Measurements from ENCODE around the gene PRKAB1. TPM values are rescaled to one million over a fixed set of nuclear protein-coding genes. Genes with fewer than 3 reads are reported as not detected.

Gene PRKAB1
- total and polyA plus RNA-seq, 4 donors, result 34.7 to 57.5 (median 37.9) TPM

DNA sequence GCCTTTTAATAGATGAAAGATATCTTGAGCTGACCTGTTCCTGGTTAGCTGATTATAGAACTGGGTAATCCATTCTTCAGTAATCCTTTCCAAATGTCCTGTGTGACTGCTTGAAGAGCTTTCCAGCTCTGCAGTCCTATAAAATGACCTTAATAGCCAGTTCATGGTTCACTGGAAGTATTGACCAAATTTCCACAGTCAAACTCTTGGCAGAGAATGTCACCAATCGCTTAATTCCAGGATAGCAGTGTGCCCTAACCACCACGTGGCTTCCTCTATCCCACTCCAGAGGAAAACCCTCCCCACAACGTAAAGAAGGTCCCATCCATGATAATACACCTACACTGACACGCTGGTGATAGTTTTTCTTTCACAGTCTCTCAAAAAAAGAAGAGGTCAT lies 17.4 kb downstream of the PRKAB1 start:
- H3K9me3 ChIP-seq (ENCODE audit: control insufficient read depth in 4 of 4, insufficient read depth in 3 of 4, low read length in 3 of 4), result no peaks in the 10 kb centered on the region
- peaks cover 0 to 23% (median 4%) of the 10 kb centered on the region in 5 donors for H3K4me1 ChIP-seq (ENCODE audit: control insufficient read depth in 5 of 5, insufficient read depth in 5 of 5, low read length in 5 of 5)
- no peak overlapping the region for H3K27ac ChIP-seq (ENCODE audit: low read depth in 1 of 2, low read length in 1 of 2)
- no peak overlapping the region for H3K9ac ChIP-seq (ENCODE audit: insufficient read depth in 1 of 2, low read length in 2 of 2)
- ATAC-seq (ENCODE audit: insufficient read depth, low FRiP score) (no peak), DNase-seq (no peak)
- WGBS, 2 donors, result 82 to 85% methylated on average over 4 of the region's 4 CpGs
- H3K4me3 ChIP-seq, result no peak overlapping the region
- TF ChIP-seq, protein P1, sequence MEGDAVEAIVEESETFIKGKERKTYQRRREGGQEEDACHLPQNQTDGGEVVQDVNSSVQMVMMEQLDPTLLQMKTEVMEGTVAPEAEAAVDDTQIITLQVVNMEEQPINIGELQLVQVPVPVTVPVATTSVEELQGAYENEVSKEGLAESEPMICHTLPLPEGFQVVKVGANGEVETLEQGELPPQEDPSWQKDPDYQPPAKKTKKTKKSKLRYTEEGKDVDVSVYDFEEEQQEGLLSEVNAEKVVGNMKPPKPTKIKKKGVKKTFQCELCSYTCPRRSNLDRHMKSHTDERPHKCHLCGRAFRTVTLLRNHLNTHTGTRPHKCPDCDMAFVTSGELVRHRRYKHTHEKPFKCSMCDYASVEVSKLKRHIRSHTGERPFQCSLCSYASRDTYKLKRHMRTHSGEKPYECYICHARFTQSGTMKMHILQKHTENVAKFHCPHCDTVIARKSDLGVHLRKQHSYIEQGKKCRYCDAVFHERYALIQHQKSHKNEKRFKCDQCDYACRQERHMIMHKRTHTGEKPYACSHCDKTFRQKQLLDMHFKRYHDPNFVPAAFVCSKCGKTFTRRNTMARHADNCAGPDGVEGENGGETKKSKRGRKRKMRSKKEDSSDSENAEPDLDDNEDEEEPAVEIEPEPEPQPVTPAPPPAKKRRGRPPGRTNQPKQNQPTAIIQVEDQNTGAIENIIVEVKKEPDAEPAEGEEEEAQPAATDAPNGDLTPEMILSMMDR (IDR thresholded peaks at IDR 0.05; ENCODE audit: control extremely low read depth, extremely low read depth), result no peak
- peaks cover 2 to 16% (median 11%) of the 10 kb centered on the region in 4 donors for H3K36me3 ChIP-seq (ENCODE audit: control insufficient read depth in 4 of 4, insufficient read depth in 4 of 4, low read length in 4 of 4)
- H3K27me3 ChIP-seq (ENCODE audit: control insufficient read depth in 3 of 3, insufficient read depth in 3 of 3, low read length in 2 of 3), result no peaks in the 10 kb centered on the region

- DNase-seq (no peak), ATAC-seq (ENCODE audit: insufficient read depth, low FRiP score) (no peak)
- Histone ChIP-seq H3K36me3 (ENCODE audit: control insufficient read depth in 4 of 4, insufficient read depth in 4 of 4, low read length in 4 of 4) (peaks cover 0 to 7% (median 3%) of the 10 kb centered on the region in 4 donors), H3K9me3 (ENCODE audit: control insufficient read depth in 4 of 4, insufficient read depth in 3 of 4, low read length in 3 of 4) (no peaks in the 10 kb centered on the region), H3K27me3 (ENCODE audit: control insufficient read depth in 3 of 3, insufficient read depth in 3 of 3, low read length in 2 of 3) (no peaks in the 10 kb centered on the region), H3K4me1 (ENCODE audit: control insufficient read depth in 5 of 5, insufficient read depth in 5 of 5, low read length in 5 of 5) (peaks cover 0 to 23% (median 6%) of the 10 kb centered on the region in 5 donors), H3K4me3 (no peak overlapping the region), H3K9ac (ENCODE audit: insufficient read depth in 1 of 2, low read length in 2 of 2) (no peak overlapping the region), H3K27ac (ENCODE audit: low read depth in 1 of 2, low read length in 1 of 2) (no peak overlapping the region)
- TF ChIP-seq, protein P1 (IDR thresholded peaks at IDR 0.05; ENCODE audit: control extremely low read depth, extremely low read depth), result no peak
- 67 to 88% methylated on average over 12 of the region's 12 CpGs for WGBS, 2 donors
Observed at GRCh38 chr12:119686355-119686754, 18.4 kb downstream of the PRKAB1 start.

DNA sequence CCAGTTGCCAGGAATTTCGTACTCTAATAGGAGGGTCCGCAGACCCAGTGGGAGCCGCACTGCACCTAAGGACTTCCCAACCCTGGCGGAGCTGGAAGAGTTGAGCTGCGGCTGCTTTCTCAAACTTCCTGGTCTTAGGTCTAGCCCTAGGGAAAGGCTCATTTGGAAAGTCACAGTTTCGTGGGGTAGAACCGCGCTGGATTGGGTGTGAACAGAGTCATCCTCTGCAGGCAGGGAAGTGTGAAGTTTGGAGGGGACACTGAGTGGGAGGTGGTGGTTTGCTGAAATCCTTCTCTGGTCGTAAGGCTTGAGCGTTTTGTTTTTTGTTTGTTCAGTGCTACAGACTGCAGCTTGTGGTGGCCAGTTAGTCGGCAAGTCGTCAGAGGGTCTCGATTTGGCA lies 18.8 kb downstream of the PRKAB1 start:
- peaks cover 0 to 4% (median 2%) of the 10 kb centered on the region in 4 donors for H3K36me3 ChIP-seq (ENCODE audit: control insufficient read depth in 4 of 4, insufficient read depth in 4 of 4, low read length in 4 of 4)
- no peak overlapping the region for H3K9ac ChIP-seq (ENCODE audit: insufficient read depth in 1 of 2, low read length in 2 of 2)
- no peak overlapping the region for H3K4me3 ChIP-seq
- 92 to 95% methylated on average over 13 of the region's 13 CpGs for WGBS, 2 donors
- H3K27ac ChIP-seq (ENCODE audit: low read depth in 1 of 2, low read length in 1 of 2), result no peak overlapping the region
- no peaks in the 10 kb centered on the region for H3K9me3 ChIP-seq (ENCODE audit: control insufficient read depth in 4 of 4, insufficient read depth in 3 of 4, low read length in 3 of 4)
- ATAC-seq (ENCODE audit: insufficient read depth, low FRiP score), result no peak
- TF ChIP-seq, protein P1 (IDR thresholded peaks at IDR 0.05; ENCODE audit: control extremely low read depth, extremely low read depth), result no peak
- no peaks in the 10 kb centered on the region for H3K27me3 ChIP-seq (ENCODE audit: control insufficient read depth in 3 of 3, insufficient read depth in 3 of 3, low read length in 2 of 3)
- DNase-seq, result no peak
- H3K4me1 ChIP-seq (ENCODE audit: control insufficient read depth in 5 of 5, insufficient read depth in 5 of 5, low read length in 5 of 5), result peaks cover 0 to 23% (median 10%) of the 10 kb centered on the region in 5 donors

DNA sequence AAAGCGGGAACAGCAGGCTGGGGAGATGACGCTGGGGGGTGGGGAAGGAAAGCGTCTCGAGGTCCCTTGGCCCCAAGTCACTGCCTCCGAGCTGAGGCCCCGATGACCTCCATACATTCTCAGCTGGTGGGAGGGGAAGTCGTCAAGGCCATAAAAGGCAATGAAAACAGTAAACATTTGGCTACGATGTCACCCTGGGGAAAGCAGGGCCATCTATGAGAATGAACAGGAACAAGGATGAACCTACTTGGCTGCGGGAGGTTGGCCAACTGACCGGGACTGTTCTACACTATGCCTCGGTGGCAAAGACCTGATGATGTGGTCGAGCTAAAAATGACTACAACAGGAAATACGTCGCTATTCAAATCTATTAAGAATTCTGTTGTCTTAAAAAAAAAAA lies 19.5 kb downstream of the PRKAB1 start:
- no peak for ATAC-seq (ENCODE audit: insufficient read depth, low FRiP score)
- Histone ChIP-seq H3K36me3 (ENCODE audit: control insufficient read depth in 4 of 4, insufficient read depth in 4 of 4, low read length in 4 of 4) (peaks cover 0 to 2% (median under 1%) of the 10 kb centered on the region in 4 donors), H3K27me3 (ENCODE audit: control insufficient read depth in 3 of 3, insufficient read depth in 3 of 3, low read length in 2 of 3) (no peaks in the 10 kb centered on the region), H3K4me1 (ENCODE audit: control insufficient read depth in 5 of 5, insufficient read depth in 5 of 5, low read length in 5 of 5) (peaks cover 0 to 29% (median 13%) of the 10 kb centered on the region in 5 donors), H3K27ac (ENCODE audit: low read depth in 1 of 2, low read length in 1 of 2) (no peak overlapping the region), H3K9ac (ENCODE audit: insufficient read depth in 1 of 2, low read length in 2 of 2) (no peak overlapping the region), H3K4me3 (no peak overlapping the region), H3K9me3 (ENCODE audit: control insufficient read depth in 4 of 4, insufficient read depth in 3 of 4, low read length in 3 of 4) (no peaks in the 10 kb centered on the region)
- TF ChIP-seq, protein P1 (IDR thresholded peaks at IDR 0.05; ENCODE audit: control extremely low read depth, extremely low read depth), result no peak
- WGBS, 2 donors, result 79 to 80% methylated on average over 14 of the region's 14 CpGs
- DNase-seq, result no peak
